GM12873 (cell line): ENCODE data around the gene MAP3K1.

Experiments used
- CTCF ChIP-seq: IDR thresholded peaks from 2 replicates; pipeline ENCODE4 v1.5.1; 2012; ENCODE audit warnings: low read depth, mild to moderate bottlenecking, moderate library complexity, low read length, control low read depth; ENCODE audit not compliant: insufficient read depth; ENCODE audit errors: missing control alignments

MAP3K1 gene

GRCh38 chr5:56849671-56850070 lies 34.3 kb downstream of the MAP3K1 start:
- no peak for TF ChIP-seq CTCF

- TF ChIP-seq CTCF, result no peak
Observed at GRCh38 chr5:56850423-56850822, 35.1 kb downstream of the MAP3K1 start.

- no peak for TF ChIP-seq CTCF
Observed at GRCh38 chr5:56851258-56851941, 36.1 kb downstream of the MAP3K1 start.

- no peak for TF ChIP-seq CTCF
Observed at GRCh38 chr5:56852228-56853000, 37.1 kb downstream of the MAP3K1 start.

GRCh38 chr5:56853698-56854097 lies 38.3 kb downstream of the MAP3K1 start:
- TF ChIP-seq CTCF, result no peak

- TF ChIP-seq CTCF, result no peak
Observed at GRCh38 chr5:56854920-56855319, 39.6 kb downstream of the MAP3K1 start.

- no peak for TF ChIP-seq CTCF
Observed at GRCh38 chr5:56856541-56857178, 41.3 kb downstream of the MAP3K1 start.
